Activated naive CD8-positive, alpha-beta T cell (primary cell): ENCODE measurements around the gene CACNG3.
"Not testable (repeated sequence)": the region's sequence is repeated elsewhere in the genome, so short reads cannot be mapped to it uniquely, and the experiment has no call there.

Experiments
- H3K27ac Mint-ChIP-seq: one replicate; pipeline ENCODE4 v1.8.0; 2021; ENCODE audit warnings: mixed read lengths
- H3K27me3 Mint-ChIP-seq: one replicate; pipeline ENCODE4 v1.8.0; 2021; ENCODE audit warnings: mixed read lengths
- H3K36me3 Mint-ChIP-seq: one replicate; pipeline ENCODE4 v1.8.0; 2021; ENCODE audit warnings: mixed read lengths
- H3K4me1 Mint-ChIP-seq: one replicate; pipeline ENCODE4 v1.8.0; 2021; ENCODE audit warnings: low read depth, mixed read lengths
- H3K4me3 Mint-ChIP-seq: one replicate; pipeline ENCODE4 v1.8.0; 2021; ENCODE audit warnings: mild to moderate bottlenecking, mixed read lengths
- H3K9me3 Mint-ChIP-seq: one replicate; pipeline ENCODE4 v1.8.0; 2021; ENCODE audit warnings: low read depth, mixed read lengths

CACNG3 gene

DNA sequence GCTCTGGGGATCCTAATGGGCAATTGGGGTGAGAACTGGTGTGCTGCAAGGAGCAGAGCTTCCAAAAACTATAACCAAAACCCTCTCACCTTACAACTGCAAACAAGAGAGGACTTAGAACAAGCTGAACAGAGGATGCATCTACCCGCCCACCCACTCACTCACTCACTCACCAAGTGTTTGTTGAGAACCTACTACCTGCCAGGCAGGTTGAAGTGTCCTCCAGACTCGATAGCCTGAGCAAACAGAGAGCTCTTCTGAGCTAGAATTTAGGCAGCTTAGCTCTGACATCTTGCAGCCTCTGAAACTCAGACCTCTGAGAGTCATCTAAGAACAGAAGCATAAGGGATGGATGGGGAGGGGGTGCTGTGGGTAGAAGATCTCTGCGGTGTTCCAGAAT is 41.2 kb downstream of the CACNG3 start:
- Mint-ChIP-seq H3K9me3 (no peaks in the 10 kb centered on the region), H3K27ac (no peak overlapping the region), H3K27me3 (peaks cover 9% of the 10 kb centered on the region), H3K4me3 (no peak overlapping the region), H3K4me1 (no peaks in the 10 kb centered on the region), H3K36me3 (no peaks in the 10 kb centered on the region)

GRCh38 chr16:24298548-24299167 is 42.5 kb downstream of the CACNG3 start:
- H3K27ac Mint-ChIP-seq = no peak overlapping the region
- no peaks in the 10 kb centered on the region for H3K4me1 Mint-ChIP-seq
- no peaks in the 10 kb centered on the region for H3K9me3 Mint-ChIP-seq
- H3K4me3 Mint-ChIP-seq = no peak overlapping the region
- H3K36me3 Mint-ChIP-seq = no peaks in the 10 kb centered on the region
- H3K27me3 Mint-ChIP-seq = peaks cover 9% of the 10 kb centered on the region

DNA sequence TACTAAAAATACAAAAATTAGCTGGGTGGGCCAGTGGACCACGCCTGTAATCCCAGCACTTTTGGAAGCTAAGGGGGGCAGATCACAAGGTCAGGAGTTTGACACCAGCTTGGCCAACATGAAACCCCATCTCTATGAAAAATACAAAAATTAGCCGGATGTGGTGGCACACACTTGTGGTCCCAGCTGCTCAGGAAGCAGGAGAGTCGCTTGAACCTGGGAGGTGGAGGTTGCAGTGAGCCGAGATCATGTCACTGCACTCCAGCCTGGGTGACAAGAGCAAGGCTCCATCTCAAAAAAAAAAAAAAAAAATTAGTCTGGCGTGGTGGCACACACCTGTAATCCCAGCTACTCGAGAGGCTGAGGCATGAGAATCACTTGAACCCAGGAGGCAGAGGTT is 44.6 kb downstream of the CACNG3 start:
- H3K36me3 Mint-ChIP-seq, H3K4me3 Mint-ChIP-seq, H3K4me1 Mint-ChIP-seq, H3K27me3 Mint-ChIP-seq, H3K27ac Mint-ChIP-seq, H3K9me3 Mint-ChIP-seq: not testable (repeated sequence)

DNA sequence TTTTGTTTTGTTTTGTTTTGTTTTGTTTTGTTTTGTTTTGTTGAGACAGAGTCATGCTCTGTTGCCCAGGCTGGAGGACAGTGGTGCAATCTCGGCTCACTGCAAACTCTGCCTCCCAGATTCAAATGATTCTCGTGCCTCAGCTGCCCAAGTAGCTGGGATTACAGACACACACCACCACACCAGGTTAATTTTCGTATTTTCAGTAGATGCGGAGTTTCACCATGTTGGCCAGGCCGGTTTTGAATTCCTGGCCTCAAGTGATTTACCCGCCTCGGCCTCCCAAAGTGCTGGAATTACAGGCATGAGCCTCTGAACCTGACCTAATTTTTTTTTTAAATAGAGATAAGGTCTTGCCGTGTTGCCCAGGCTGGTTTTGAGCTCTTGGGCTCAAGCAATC is 46.5 kb downstream of the CACNG3 start:
- Mint-ChIP-seq H3K36me3 (no peaks in the 10 kb centered on the region), H3K4me3 (no peak overlapping the region), H3K9me3 (no peaks in the 10 kb centered on the region), H3K4me1 (no peaks in the 10 kb centered on the region), H3K27me3 (peaks cover 7% of the 10 kb centered on the region), H3K27ac (no peak overlapping the region)

GRCh38 chr16:24308200-24308599 is 52.1 kb downstream of the CACNG3 start:
- Mint-ChIP-seq H3K36me3 (no peaks in the 10 kb centered on the region), H3K27me3 (peaks cover 23% of the 10 kb centered on the region), H3K4me1 (no peaks in the 10 kb centered on the region), H3K4me3 (no peak overlapping the region), H3K9me3 (no peaks in the 10 kb centered on the region), H3K27ac (no peak overlapping the region)

GRCh38 chr16:24309258-24310142 is 53.4 kb downstream of the CACNG3 start:
- H3K36me3 Mint-ChIP-seq = no peaks in the 10 kb centered on the region
- no peaks in the 10 kb centered on the region for H3K9me3 Mint-ChIP-seq
- peaks cover 23% of the 10 kb centered on the region for H3K27me3 Mint-ChIP-seq
- H3K27ac Mint-ChIP-seq = no peak overlapping the region
- H3K4me3 Mint-ChIP-seq = no peak overlapping the region
- no peaks in the 10 kb centered on the region for H3K4me1 Mint-ChIP-seq

- Mint-ChIP-seq H3K4me3 (no peak overlapping the region), H3K27ac (no peak overlapping the region), H3K27me3 (peaks cover 21% of the 10 kb centered on the region), H3K36me3 (no peaks in the 10 kb centered on the region), H3K4me1 (no peaks in the 10 kb centered on the region), H3K9me3 (no peaks in the 10 kb centered on the region)
Measured at GRCh38 chr16:24315343-24315742, 59.2 kb downstream of the CACNG3 start.

GRCh38 chr16:24318680-24319079 is 62.5 kb downstream of the CACNG3 start:
- H3K4me1 Mint-ChIP-seq = no peaks in the 10 kb centered on the region
- no peak overlapping the region for H3K27ac Mint-ChIP-seq
- peaks cover 13% of the 10 kb centered on the region for H3K27me3 Mint-ChIP-seq
- no peak overlapping the region for H3K4me3 Mint-ChIP-seq
- H3K9me3 Mint-ChIP-seq = no peaks in the 10 kb centered on the region
- H3K36me3 Mint-ChIP-seq = no peaks in the 10 kb centered on the region

- peaks cover 15% of the 10 kb centered on the region for H3K27me3 Mint-ChIP-seq
- H3K4me1 Mint-ChIP-seq = no peaks in the 10 kb centered on the region
- no peak overlapping the region for H3K4me3 Mint-ChIP-seq
- H3K27ac Mint-ChIP-seq = no peak overlapping the region
- H3K36me3 Mint-ChIP-seq = no peaks in the 10 kb centered on the region
- H3K9me3 Mint-ChIP-seq = no peaks in the 10 kb centered on the region
Measured at GRCh38 chr16:24319126-24319814, 63.1 kb downstream of the CACNG3 start.

DNA sequence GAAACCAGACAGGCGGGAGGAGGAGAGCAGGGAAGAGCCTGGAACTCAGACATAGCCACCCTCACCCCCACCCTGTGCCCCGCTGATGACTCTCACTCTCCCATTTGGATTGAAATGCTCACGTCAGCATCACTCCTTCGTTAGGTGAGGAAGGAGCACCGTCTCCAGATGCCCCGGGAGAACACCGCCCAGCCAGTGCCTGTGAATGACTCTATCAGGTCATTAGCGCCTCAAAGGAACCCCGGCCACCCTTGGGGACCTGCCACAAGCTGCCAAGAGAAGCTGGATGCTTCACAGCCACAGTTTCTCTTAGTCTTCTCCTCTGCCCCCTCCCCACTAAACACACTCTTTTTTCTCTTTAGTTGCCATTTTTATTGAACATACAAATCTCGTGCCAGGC is 66.0 kb downstream of the CACNG3 start:
- Mint-ChIP-seq H3K4me3 (no peak overlapping the region), H3K27me3 (peaks cover 20% of the 10 kb centered on the region), H3K27ac (no peak overlapping the region), H3K9me3 (no peaks in the 10 kb centered on the region), H3K36me3 (no peaks in the 10 kb centered on the region), H3K4me1 (no peaks in the 10 kb centered on the region)

GRCh38 chr16:24324421-24324820 is 68.3 kb downstream of the CACNG3 start:
- Mint-ChIP-seq H3K4me3 (no peak overlapping the region), H3K27me3 (peaks cover 14% of the 10 kb centered on the region), H3K36me3 (no peaks in the 10 kb centered on the region), H3K4me1 (no peaks in the 10 kb centered on the region), H3K27ac (no peak overlapping the region), H3K9me3 (no peaks in the 10 kb centered on the region)

- no peaks in the 10 kb centered on the region for H3K4me1 Mint-ChIP-seq
- H3K36me3 Mint-ChIP-seq = no peaks in the 10 kb centered on the region
- no peak overlapping the region for H3K27ac Mint-ChIP-seq
- no peak overlapping the region for H3K4me3 Mint-ChIP-seq
- peaks cover 12% of the 10 kb centered on the region for H3K27me3 Mint-ChIP-seq
- no peaks in the 10 kb centered on the region for H3K9me3 Mint-ChIP-seq
Measured at GRCh38 chr16:24328835-24329452, 72.8 kb downstream of the CACNG3 start.

- Mint-ChIP-seq H3K9me3 (no peaks in the 10 kb centered on the region), H3K27me3 (peaks cover 1% of the 10 kb centered on the region), H3K4me1 (no peaks in the 10 kb centered on the region), H3K4me3 (no peak overlapping the region), H3K27ac (no peak overlapping the region), H3K36me3 (no peaks in the 10 kb centered on the region)
Measured at GRCh38 chr16:24332178-24332577, 76.0 kb downstream of the CACNG3 start.

DNA sequence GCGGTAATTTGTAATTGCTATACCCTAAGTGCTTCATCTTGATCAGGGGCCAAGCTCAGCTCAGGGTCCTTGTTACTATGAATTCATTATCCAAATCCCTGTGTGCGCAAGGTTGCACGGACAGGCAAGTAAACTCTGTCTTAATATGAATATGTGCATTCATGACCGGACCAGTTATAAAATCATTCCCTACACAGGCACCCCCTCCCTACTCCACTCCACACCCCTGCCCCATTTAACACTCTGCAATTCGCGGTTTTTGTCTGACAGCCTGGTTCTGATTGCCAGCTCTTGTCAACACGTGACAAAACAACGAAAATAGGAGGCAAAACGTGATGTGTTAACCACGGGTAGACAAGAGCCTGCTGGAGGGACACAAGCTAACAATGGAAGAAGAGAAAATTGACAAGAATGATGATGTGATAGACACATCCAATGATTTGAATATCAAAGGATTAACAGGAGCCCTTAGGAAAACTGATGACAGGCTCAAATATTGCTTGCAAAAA is 76.5 kb downstream of the CACNG3 start:
- Mint-ChIP-seq H3K27me3 (peaks cover 1% of the 10 kb centered on the region), H3K9me3 (no peaks in the 10 kb centered on the region), H3K4me3 (no peak overlapping the region), H3K4me1 (no peaks in the 10 kb centered on the region), H3K36me3 (no peaks in the 10 kb centered on the region), H3K27ac (no peak overlapping the region)

- peaks cover 6% of the 10 kb centered on the region for H3K27me3 Mint-ChIP-seq
- H3K36me3 Mint-ChIP-seq = no peaks in the 10 kb centered on the region
- H3K4me1 Mint-ChIP-seq = no peaks in the 10 kb centered on the region
- no peaks in the 10 kb centered on the region for H3K9me3 Mint-ChIP-seq
- no peak overlapping the region for H3K27ac Mint-ChIP-seq
- no peak overlapping the region for H3K4me3 Mint-ChIP-seq
Measured at GRCh38 chr16:24336491-24336890, 80.4 kb downstream of the CACNG3 start.
